SK-N-SH (cell line): ENCODE measurements around the gene ADAMTS6. TPM values are rescaled to one million over a fixed set of nuclear protein-coding genes. Genes with fewer than 3 reads are reported as not detected.

Source experiments
- CTCF ChIA-PET: fragments of 300-600, 350-600 bp; formaldehyde crosslinking; extraction: SDS; loops from one replicate; lab custom pipeline; 2021; lab: Yijun Ruan, JAX
- POLR2A ChIA-PET: fragments of 350-600 bp; sonication (Branson Sonifier 250); formaldehyde crosslinking; extraction: SDS; loops from one replicate; lab custom pipeline; 2020; ENCODE audit warnings: antibody characterized with exemption, inconsistent platforms; lab: Yijun Ruan, JAX
- DNase-seq: peaks from one replicate; pipeline ENCODE4 v3.0.0; 2012
- H2AFZ ChIP-seq: fragments of 200-600 bp; sonication (generic); 2 replicates; pipeline ENCODE4 v1.8.1; 2016; ENCODE audit warnings: antibody characterized with exemption, mild to moderate bottlenecking, low read depth
- H3F3A ChIP-seq: fragments of 200-600 bp; sonication (generic); replicated peaks from 2 replicates; pipeline ENCODE3; 2016; ENCODE audit warnings: antibody characterized with exemption, mild to moderate bottlenecking; ENCODE audit not compliant: insufficient read depth
- H3K27ac ChIP-seq, 2 experiments: fragments of 200-500 bp in 1 of 2; fragments of 200-600 bp in 1 of 2; sonication (Bioruptor generic) in 1 of 2; sonication (generic), shearing (Covaris generic) in 1 of 2; 2 replicates each; pipeline versions ENCODE4 v1.5.1 to v1.6.1; 2014 to 2016; ENCODE audit warnings: low read depth in 2 of 2, inconsistent platforms in 1 of 2, low read length in 1 of 2, mild to moderate bottlenecking in 1 of 2, mixed read lengths in 1 of 2
- H3K27me3 ChIP-seq: fragments of 200-600 bp; sonication (generic), shearing (Covaris generic); 2 replicates; pipeline ENCODE4 v1.6.1; 2016; ENCODE audit warnings: mixed run types; ENCODE audit not compliant: insufficient read depth
- H3K36me3 ChIP-seq, 2 experiments: fragments of 200-500 bp in 1 of 2; fragments of 200-600 bp in 1 of 2; sonication (Bioruptor generic) in 1 of 2; sonication (generic) in 1 of 2; replicated peaks in 1 of 2; 2 replicates each; pipeline versions ENCODE3 to v1.5.1; 2014 to 2016; ENCODE audit warnings: low read length in 1 of 2, mild to moderate bottlenecking in 1 of 2; ENCODE audit not compliant: insufficient read depth in 2 of 2, control insufficient read depth in 1 of 2
- H3K4me1 ChIP-seq, 2 experiments: fragments of 200-500 bp in 1 of 2; fragments of 200-600 bp in 1 of 2; sonication (Bioruptor generic) in 1 of 2; sonication (generic), shearing (Covaris generic) in 1 of 2; 2 replicates each; pipeline versions ENCODE4 v1.5.1 to v1.6.1; 2014 to 2016; ENCODE audit warnings: low read depth in 1 of 2, low read length in 1 of 2, mixed run types in 1 of 2; ENCODE audit not compliant: insufficient read depth in 2 of 2, control insufficient read depth in 1 of 2
- H3K4me2 ChIP-seq: fragments of 200-600 bp; sonication (generic), shearing (Covaris generic); 2 replicates; pipeline ENCODE4 v1.6.1; 2017; ENCODE audit warnings: mixed run types
- H3K4me3 ChIP-seq, 2 experiments: fragments of 200-500 bp in 1 of 2; fragments of 200-600 bp in 1 of 2; sonication (Bioruptor generic) in 1 of 2; sonication (generic), shearing (Covaris generic) in 1 of 2; 2 replicates each; pipeline versions ENCODE4 v1.5.1 to v1.8.1; 2014 to 2016; ENCODE audit warnings: low read depth in 2 of 2, inconsistent platforms in 1 of 2, low read length in 1 of 2, mild to moderate bottlenecking in 1 of 2, mixed read lengths in 1 of 2, moderate library complexity in 1 of 2
- H3K79me2 ChIP-seq: fragments of 200-600 bp; sonication (generic); 2 replicates; pipeline ENCODE4 v1.8.1; 2017; ENCODE audit warnings: mild to moderate bottlenecking; ENCODE audit not compliant: insufficient read depth
- H3K9ac ChIP-seq: fragments of 200-600 bp; sonication (generic); 2 replicates; pipeline ENCODE4 v1.6.1; 2017; ENCODE audit warnings: mixed run types
- H3K9me2 ChIP-seq: fragments of 200-600 bp; sonication (generic); 2 replicates; pipeline ENCODE4 v1.6.1; 2017; ENCODE audit warnings: mixed run types
- H3K9me3 ChIP-seq: fragments of 200-600 bp; sonication (generic); 2 replicates; pipeline ENCODE4 v1.6.1; 2017; ENCODE audit warnings: mixed run types, mild to moderate bottlenecking, moderate library complexity
- H4K20me1 ChIP-seq: fragments of 200-600 bp; sonication (generic); 2 replicates; pipeline ENCODE4 v1.6.1; 2017; ENCODE audit warnings: mild to moderate bottlenecking, mixed run types; ENCODE audit not compliant: insufficient read depth
- CHD2 ChIP-seq: fragments of 150-350 bp; IDR thresholded peaks from 2 replicates; pipeline ENCODE4 v1.6.1; 2018; ENCODE audit warnings: low read length; ENCODE audit not compliant: partially characterized antibody
- ELF1 ChIP-seq: IDR thresholded peaks from 2 replicates; pipeline ENCODE4 v1.4.0; 2012
- EP300 ChIP-seq, 2 experiments: IDR thresholded peaks; 2 replicates each; pipeline versions ENCODE4 v1.4.0 to v1.6.1; 2012; ENCODE audit warnings: borderline replicate concordance in 1 of 2, low read depth in 1 of 2, low read length in 1 of 2
- FOSL2 ChIP-seq: IDR thresholded peaks from 2 replicates; pipeline ENCODE4 v1.4.0; 2012; ENCODE audit warnings: low read depth, mild to moderate bottlenecking, moderate library complexity, borderline replicate concordance
- GABPA ChIP-seq: IDR thresholded peaks from 2 replicates; pipeline ENCODE4 v1.4.0; 2012; ENCODE audit warnings: low read depth, mild to moderate bottlenecking
- GATA2 ChIP-seq: sonication (generic); formaldehyde crosslinking; IDR thresholded peaks from 2 replicates; pipeline ENCODE4 v1.5.0; 2020; ENCODE audit warnings: mild to moderate bottlenecking, missing genetic modification reagents
- IRF3 ChIP-seq: fragments of 150-350 bp; IDR thresholded peaks from 2 replicates; pipeline ENCODE4 v1.6.1; 2016; ENCODE audit warnings: mild to moderate bottlenecking, low read depth, low read length
- MEF2A ChIP-seq: IDR thresholded peaks from 2 replicates; pipeline ENCODE4 v1.4.0; 2012; ENCODE audit warnings: low read depth, borderline replicate concordance
- NFIC ChIP-seq: IDR thresholded peaks from 2 replicates; pipeline ENCODE4 v1.4.0; 2012; ENCODE audit warnings: borderline replicate concordance
- PBX3 ChIP-seq: IDR thresholded peaks from 2 replicates; pipeline ENCODE4; 2012
- RAD21 ChIP-seq: IDR thresholded peaks from 2 replicates; pipeline ENCODE4 v1.6.1; 2012; ENCODE audit warnings: mild to moderate bottlenecking, low read length
- RXRA ChIP-seq: IDR thresholded peaks from 2 replicates; pipeline ENCODE4 v1.4.0; 2012; ENCODE audit warnings: low read depth, mild to moderate bottlenecking, borderline replicate concordance
- SIN3A ChIP-seq: IDR thresholded peaks from 2 replicates; pipeline ENCODE4 v1.6.1; 2012; ENCODE audit warnings: low read depth, mild to moderate bottlenecking, low read length, moderate library complexity, borderline replicate concordance
- SMC3 ChIP-seq: IDR thresholded peaks from 2 replicates; pipeline ENCODE4 v1.6.1; 2012; ENCODE audit warnings: low read depth, low read length, improper control_type of control experiment
- TAF1 ChIP-seq: IDR thresholded peaks from 2 replicates; pipeline ENCODE4 v1.6.1; 2012; ENCODE audit warnings: low read depth, mild to moderate bottlenecking, low read length, moderate library complexity, borderline replicate concordance
- TCF12 ChIP-seq: IDR thresholded peaks from 2 replicates; pipeline ENCODE4 v1.4.0; 2012
- YY1 ChIP-seq: IDR thresholded peaks from 2 replicates; pipeline ENCODE4 v1.4.0; 2012; ENCODE audit warnings: low read depth, mild to moderate bottlenecking
- WGBS: methylation state at CpG from one replicate; pipeline ENCODE4 v1.1.6; 2017; ENCODE audit warnings: low lambda C conversion rate; 5-methylcytosine and 5-hydroxymethylcytosine counted together
- polyA plus RNA-seq, 3 experiments: library from polyadenylated mRNA; depleted of rRNA; stranded (reverse); fragments of >200 nt; gene quantifications; 2 replicates each; pipeline ENCODE4 v1.2.3, GENCODE V29; 2012
- TF ChIP-seq, protein P1 (sequence below): IDR thresholded peaks from 2 replicates; pipeline ENCODE4 v1.4.0; 2012; ENCODE audit warnings: low read depth, borderline replicate concordance

ADAMTS6 gene
- polyA plus RNA-seq, 1 of the 3 experiments (the other 2 are of a cell fraction): 15.0 TPM

GRCh38 chr5:65132386-65132785, 349.3 kb downstream of the ADAMTS6 start:
- 90% methylated on average over 4 of the region's 4 CpGs for WGBS
- no peak overlapping the region for H3K27ac ChIP-seq
- CTCF ChIA-PET: no interaction called here
- TF ChIP-seq RXRA (no peak), FOSL2 (no peak), IRF3 (no peak), GABPA (no peak)
- TF ChIP-seq, all 33 proteins: peak for 0
- POLR2A ChIA-PET: no interaction called here
- no peaks in the 10 kb centered on the region for H3K79me2 ChIP-seq
- no peak overlapping the region for H3K4me2 ChIP-seq
- no peak for DNase-seq
- H4K20me1 ChIP-seq: no peaks in the 10 kb centered on the region
- H3K9me3 ChIP-seq: no peaks in the 10 kb centered on the region
- no peaks in the 10 kb centered on the region for H3K27me3 ChIP-seq
- peaks cover 2 to 4% of the 10 kb centered on the region in 2 experiments; a peak in 2 of 4 replicates for H3K4me1 ChIP-seq
- H3K9me2 ChIP-seq: no peaks in the 10 kb centered on the region
- no peaks in the 10 kb centered on the region for H3K36me3 ChIP-seq
- H3K4me3 ChIP-seq: no peak overlapping the region
- no peaks in the 10 kb centered on the region for H3F3A ChIP-seq
- H3K9ac ChIP-seq: no peak overlapping the region
- H2AFZ ChIP-seq: no peak overlapping the region

GRCh38 chr5:65128226-65128625, 353.5 kb downstream of the ADAMTS6 start:
- 66% methylated on average over 5 of the region's 6 CpGs for WGBS
- ChIA-PET POLR2A (no interaction called here), CTCF (no interaction called here)
- Histone ChIP-seq H3K9me2 (no peaks in the 10 kb centered on the region), H2AFZ (peak overlapping the region; percentile 57; the same call in 1 of the 2 replicates), H3K4me1 (peaks cover 0 to 5% of the 10 kb centered on the region in 2 experiments; a peak in 2 of 4 replicates), H3K27ac (no peak overlapping the region), H3K9ac (no peak overlapping the region), H3K4me3 (no peak overlapping the region), H3K4me2 (no peak overlapping the region), H3K9me3 (no peaks in the 10 kb centered on the region), H3F3A (no peaks in the 10 kb centered on the region), H3K36me3 (no peaks in the 10 kb centered on the region), H3K79me2 (no peaks in the 10 kb centered on the region), H3K27me3 (no peaks in the 10 kb centered on the region), H4K20me1 (no peaks in the 10 kb centered on the region)
- TF ChIP-seq SIN3A (no peak), GATA2 (no peak), IRF3 (no peak), RAD21 (no peak), YY1 (no peak), TCF12 (no peak), ELF1 (no peak), TAF1 (no peak), MEF2A (no peak), PBX3 (no peak), SMC3 (no peak), EP300 (IDR thresholded peaks at IDR 0.05; ENCODE audit: borderline replicate concordance in 1 of 2, low read depth in 1 of 2, low read length in 1 of 2) (no peak), NFIC (no peak), FOSL2 (no peak), CHD2 (no peak)
- TF ChIP-seq, protein P1, sequence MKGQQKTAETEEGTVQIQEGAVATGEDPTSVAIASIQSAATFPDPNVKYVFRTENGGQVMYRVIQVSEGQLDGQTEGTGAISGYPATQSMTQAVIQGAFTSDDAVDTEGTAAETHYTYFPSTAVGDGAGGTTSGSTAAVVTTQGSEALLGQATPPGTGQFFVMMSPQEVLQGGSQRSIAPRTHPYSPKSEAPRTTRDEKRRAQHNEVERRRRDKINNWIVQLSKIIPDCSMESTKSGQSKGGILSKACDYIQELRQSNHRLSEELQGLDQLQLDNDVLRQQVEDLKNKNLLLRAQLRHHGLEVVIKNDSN: no peak
- DNase-seq: no peak
